IPS-18a (cell line): ENCODE measurements around the gene PIM1.

Experiments
- H3K27ac ChIP-seq: one replicate; pipeline ENCODE4 v1.5.1; 2013; ENCODE audit warnings: low read length
- H3K27me3 ChIP-seq: one replicate; pipeline ENCODE4 v1.6.1; 2013; ENCODE audit warnings: mild to moderate bottlenecking, low read length; ENCODE audit not compliant: control insufficient read depth, insufficient read depth
- H3K36me3 ChIP-seq: one replicate; pipeline ENCODE4 v1.6.1; 2013; ENCODE audit warnings: low read depth, low read length; ENCODE audit not compliant: control insufficient read depth
- H3K4me1 ChIP-seq: one replicate; pipeline ENCODE4 v1.6.1; 2013; ENCODE audit warnings: low read depth, low read length; ENCODE audit not compliant: control insufficient read depth
- H3K4me3 ChIP-seq: one replicate; pipeline ENCODE4 v1.5.1; 2013; ENCODE audit warnings: low read length
- H3K9ac ChIP-seq: one replicate; pipeline ENCODE4 v1.6.1; 2013; ENCODE audit warnings: mild to moderate bottlenecking, low read length, moderate library complexity
- H3K9me3 ChIP-seq: one replicate; pipeline ENCODE4 v1.6.1; 2013; ENCODE audit warnings: low read depth, low read length; ENCODE audit not compliant: control insufficient read depth

PIM1 gene

DNA sequence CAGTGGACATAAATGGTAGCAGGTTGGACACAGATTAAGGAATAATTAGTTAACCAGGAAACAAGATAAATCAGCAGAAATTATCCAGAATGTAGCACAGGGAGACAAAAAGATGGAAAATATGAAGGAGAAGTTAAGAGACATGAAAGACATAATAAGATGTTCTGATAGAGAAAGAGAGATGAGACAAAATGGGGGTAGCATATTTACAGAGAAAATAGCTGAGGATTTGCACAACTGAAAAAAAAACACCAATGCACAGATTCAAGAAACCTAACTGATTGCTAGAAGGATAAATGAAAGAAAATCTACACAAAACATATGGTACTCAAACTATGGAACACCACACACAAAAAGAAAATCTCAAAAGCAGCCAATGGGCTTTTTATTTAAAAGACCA, 53.0 kb downstream of the PIM1 start:
- Histone ChIP-seq H3K4me3 (peak overlapping the region; percentile 61), H3K9ac (no peak overlapping the region), H3K27ac (no peak overlapping the region), H3K36me3 (no peaks in the 10 kb centered on the region), H3K9me3 (no peaks in the 10 kb centered on the region), H3K27me3 (no peaks in the 10 kb centered on the region), H3K4me1 (peaks cover 10% of the 10 kb centered on the region)
